Motor neuron (in vitro differentiated cells): ENCODE measurements around the gene BIRC7. TPM values are rescaled to one million over a fixed set of nuclear protein-coding genes. Genes with fewer than 3 reads are reported as not detected.
"Not testable (repeated sequence)": the region's sequence is repeated elsewhere in the genome, so short reads cannot be mapped to it uniquely, and the experiment has no call there.

Source experiments
- ATAC-seq, 8 experiments: fragments of 200-7000 bp; cut with Tn5 transposase; replicated peaks in 6 of 8; 2 replicates each; pipeline ENCODE4 v1.8.0; 2021; ENCODE audit warnings: mild to moderate bottlenecking in 8 of 8, moderate library complexity in 8 of 8
- H3K27ac ChIP-seq, 2 donors: fragments of 250-450 bp; sonication (Bioruptor Pico); 2 replicates each; pipeline ENCODE4 v1.9.0; 2021; ENCODE audit warnings: antibody characterized with exemption in 2 of 2, mild to moderate bottlenecking in 2 of 2, moderate library complexity in 1 of 2
- H3K4me1 ChIP-seq, 2 donors: fragments of 250-450 bp; sonication (Bioruptor Pico); replicated peaks in 1 of 2; 2 replicates each; pipeline ENCODE4 v1.6.1; 2021; ENCODE audit warnings: antibody characterized with exemption in 2 of 2, mild to moderate bottlenecking in 2 of 2, moderate library complexity in 1 of 2
- H3K4me3 ChIP-seq, 5 donors: fragments of 250-450 bp; sonication (Bioruptor Pico); 2 replicates each; pipeline ENCODE4 v1.9.0; 2021; ENCODE audit warnings: antibody characterized with exemption in 5 of 5, mild to moderate bottlenecking in 5 of 5, moderate library complexity in 4 of 5
- WGBS, 10 experiments: fragments of 450-650 bp; shearing (Covaris generic); methylation state at CpG; one replicate each; pipeline ENCODE4 v1.0.0; 2022; 5-methylcytosine and 5-hydroxymethylcytosine counted together
- in situ Hi-C, 9 experiments: fragments of 400-800 bp; cut with MboI; loops; one replicate each; pipeline ENCODE4 v1.15.0; 2021; ENCODE audit warnings: low sequenced_read_pairs in 9 of 9, low pct_unique_long_range_greater_than_20kb in 2 of 9; ENCODE audit not compliant: unreplicated experiment in 9 of 9
- total RNA-seq, 8 experiments: library from RNA; unstranded; fragments of 300-600 nt; gene quantifications; 2 replicates each; pipeline versions ENCODE4 v1.2.3 to v1.2.4, GENCODE V29; 2022

Gene BIRC7
- total RNA-seq, 8 experiments from 2014 or later: 0.29 to 14.1 (median 2.2) TPM; not detected in 2

GRCh38 chr20:63221400-63222053 is 14.2 kb upstream of the BIRC7 start:
- H3K27ac ChIP-seq, ATAC-seq, in situ Hi-C loops, H3K4me3 ChIP-seq: not testable (repeated sequence)
- 0 to 62% methylated on average over 1 to 5 of the region's 12 CpGs; no CpG with 5 or more reads in 8 of the 10 experiments for WGBS, 10 experiments
- peaks cover 26 to 27% of the 10 kb centered on the region in 2 donors for H3K4me1 ChIP-seq

- Histone ChIP-seq H3K27ac (no peak overlapping the region), H3K4me1 (peaks cover 19% of the 10 kb centered on the region in 2 donors), H3K4me3 (no peak overlapping the region)
- in situ Hi-C loops: no loop called here
- no peak for ATAC-seq
- 0 to 69% (median 8%) methylated on average over 1 to 4 of the region's 7 CpGs; no CpG with 5 or more reads in 6 of the 10 experiments for WGBS, 10 experiments
Measured at GRCh38 chr20:63222541-63222940, 13.2 kb upstream of the BIRC7 start.

GRCh38 chr20:63223121-63223825 is 12.4 kb upstream of the BIRC7 start:
- peak; percentile 7 to 64 (median 26) for ATAC-seq
- WGBS, 10 experiments: 0 to 60% (median 25%) methylated on average over 1 to 5 of the region's 12 CpGs; no CpG with 5 or more reads in 4 of the 10 experiments
- in situ Hi-C loops: no loop called here

GRCh38 chr20:63223826-63224207 is 11.9 kb upstream of the BIRC7 start:
- WGBS, 10 experiments: 0 to 76% (median 58%) methylated on average over 1 to 4 of the region's 6 CpGs; no CpG with 5 or more reads in 5 of the 10 experiments
- no peak for ATAC-seq
- peaks cover 19% of the 10 kb centered on the region in 2 donors for H3K4me1 ChIP-seq
- no peak overlapping the region for H3K4me3 ChIP-seq
- H3K27ac ChIP-seq: no peak overlapping the region
- in situ Hi-C loops: no loop called here

More at GRCh38 chr20:63223121-63223825, 12.4 kb upstream of the BIRC7 start:
- no peak overlapping the region for H3K27ac ChIP-seq
- H3K4me3 ChIP-seq: no peak overlapping the region
- H3K4me1 ChIP-seq: peaks cover 19% of the 10 kb centered on the region in 2 donors

- peak; percentile 74 to 84 (median 79) for ATAC-seq
- 13 to 71% (median 51%) methylated on average over 2 to 8 of the region's 16 CpGs; no CpG with 5 or more reads in 5 of the 10 experiments for WGBS, 10 experiments
- Histone ChIP-seq H3K4me1 (peaks cover 19% of the 10 kb centered on the region in 2 donors), H3K4me3 (no peak overlapping the region), H3K27ac (peak overlapping the region; percentile 5 to 31)
- in situ Hi-C loops: no loop called here
Measured at GRCh38 chr20:63224412-63225081, 11.2 kb upstream of the BIRC7 start.

GRCh38 chr20:63225082-63225454 is 10.6 kb upstream of the BIRC7 start:
- in situ Hi-C loops: no loop called here
- peaks cover 19% of the 10 kb centered on the region in 2 donors for H3K4me1 ChIP-seq
- no peak for ATAC-seq
- H3K4me3 ChIP-seq: no peak overlapping the region
- 25 to 92% (median 67%) methylated on average over 2 to 7 of the region's 7 CpGs; no CpG with 5 or more reads in 3 of the 10 experiments for WGBS, 10 experiments
- H3K27ac ChIP-seq: peak overlapping the region in 1 of 2 donors; percentile 5

GRCh38 chr20:63226042-63226943 is 9.4 kb upstream of the BIRC7 start:
- no peak for ATAC-seq

GRCh38 chr20:63227260-63227659 is 8.4 kb upstream of the BIRC7 start:
- in situ Hi-C loops: no loop called here
- ATAC-seq: no peak
- Histone ChIP-seq H3K4me1 (peaks cover 19 to 24% of the 10 kb centered on the region in 2 donors), H3K27ac (no peak overlapping the region), H3K4me3 (no peak overlapping the region)
- WGBS, 10 experiments: no CpG with 5 or more reads among the region's 5 CpGs

More at GRCh38 chr20:63226042-63226943, 9.4 kb upstream of the BIRC7 start:
- H3K4me3 ChIP-seq: no peak overlapping the region
- peaks cover 19 to 24% of the 10 kb centered on the region in 2 donors for H3K4me1 ChIP-seq
- in situ Hi-C loops: no loop called here
- 40 to 100% (median 77%) methylated on average over 1 to 10 of the region's 19 CpGs; no CpG with 5 or more reads in 3 of the 10 experiments for WGBS, 10 experiments
- H3K27ac ChIP-seq: no peak overlapping the region

GRCh38 chr20:63228806-63229205 is 6.9 kb upstream of the BIRC7 start:
- H3K4me3 ChIP-seq: no peak overlapping the region
- peaks cover 14 to 20% of the 10 kb centered on the region in 2 donors for H3K4me1 ChIP-seq
- no peak for ATAC-seq
- no peak overlapping the region for H3K27ac ChIP-seq
- 14 to 74% (median 57%) methylated on average over 2 to 10 of the region's 13 CpGs; no CpG with 5 or more reads in 4 of the 10 experiments for WGBS, 10 experiments
- in situ Hi-C loops: no loop called here

- ATAC-seq: peak; percentile 33 to 89 (median 65)
- H3K27ac ChIP-seq: no peak overlapping the region
- H3K4me1 ChIP-seq: peaks cover 9 to 18% of the 10 kb centered on the region in 2 donors
- WGBS, 10 experiments: 8 to 26% methylated on average over 9 to 11 of the region's 17 CpGs; no CpG with 5 or more reads in 8 of the 10 experiments
- in situ Hi-C loops: no loop called here
- H3K4me3 ChIP-seq: no peak overlapping the region
Measured at GRCh38 chr20:63230800-63231268, 4.9 kb upstream of the BIRC7 start.

- H3K27ac ChIP-seq: no peak overlapping the region
- no peak overlapping the region for H3K4me3 ChIP-seq
- peaks cover 22 to 29% of the 10 kb centered on the region in 2 donors for H3K4me1 ChIP-seq
- 4 to 85% (median 72%) methylated on average over 1 to 11 of the region's 18 CpGs; no CpG with 5 or more reads in 2 of the 10 experiments for WGBS, 10 experiments
- in situ Hi-C loops: no loop called here
- peak in 2 of 8 experiments; percentile 71 to 72 for ATAC-seq
Measured at GRCh38 chr20:63232235-63233060, 3.3 kb upstream of the BIRC7 start.
